Activated naive CD4-positive, alpha-beta T cell treated with anti-CD3 and anti-CD28 coated beads, Interleukin-2, amount 50 U/mL, for 72 hours (primary cell): ENCODE measurements around the gene CTRL. TPM values are rescaled to one million over a fixed set of nuclear protein-coding genes. Genes with fewer than 3 reads are reported as not detected.
"Not testable (repeated sequence)": the region's sequence is repeated elsewhere in the genome, so short reads cannot be mapped to it uniquely, and the experiment has no call there.

Experiments used
- ATAC-seq, 2 donors: fragments of 150-1000 bp; cut with Tn5 transposase; 2 replicates each; pipeline ENCODE4 v1.10.0; 2021; ENCODE audit warnings: mild to moderate bottlenecking in 2 of 2, moderate library complexity in 2 of 2
- DNase-seq, 2 donors: peaks; one replicate each; pipeline ENCODE4 v3.0.0; 2021 to 2022; ENCODE audit warnings: low spot score in 2 of 2
- H3K27ac Mint-ChIP-seq, 2 donors: one replicate each; pipeline ENCODE4 v1.8.0; 2022; ENCODE audit warnings: mild to moderate bottlenecking in 2 of 2, mixed read lengths in 2 of 2
- H3K36me3 Mint-ChIP-seq, 2 donors: one replicate each; pipeline ENCODE4 v1.8.0; 2022; ENCODE audit warnings: mixed read lengths in 2 of 2
- H3K9me3 Mint-ChIP-seq, 2 donors: one replicate each; pipeline ENCODE4 v1.8.0; 2022; ENCODE audit warnings: mixed read lengths in 2 of 2
- total RNA-seq, 2 donors: library from RNA; stranded (reverse); gene quantifications; one replicate each; pipeline ENCODE4 v1.2.3, GENCODE V29; 2022

CTRL gene
- total RNA-seq, 2 donors from 2014 or later, result 1.8 to 3.8 TPM

DNA sequence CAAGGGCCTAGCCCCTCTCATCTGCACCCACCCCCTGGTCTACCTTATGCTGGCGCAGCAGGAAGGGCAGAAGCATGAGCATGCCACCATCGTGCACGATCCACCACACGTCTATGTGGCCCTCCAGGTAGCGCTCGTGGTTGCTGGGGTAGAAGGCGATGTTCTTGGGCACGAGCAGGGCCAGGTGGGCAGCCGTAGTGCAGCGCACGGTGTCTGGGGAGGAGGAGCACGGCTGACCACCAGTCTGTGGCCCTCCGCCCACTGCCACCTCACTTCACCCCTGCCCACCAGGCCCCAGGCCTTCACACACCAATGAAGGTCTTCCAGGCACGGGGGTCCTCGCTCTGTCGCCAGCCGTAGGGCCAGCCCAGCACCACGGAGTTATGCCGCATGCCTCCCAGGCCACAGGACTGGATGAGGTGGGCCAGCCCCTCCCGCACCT is 14.5 kb upstream of the CTRL start:
- no peak overlapping the region for H3K27ac Mint-ChIP-seq
- H3K9me3 Mint-ChIP-seq, result no peaks in the 10 kb centered on the region
- H3K36me3 Mint-ChIP-seq, result peaks cover 0 to 6% of the 10 kb centered on the region in 2 donors
- DNase-seq, result no peak
- ATAC-seq, result no peak

DNA sequence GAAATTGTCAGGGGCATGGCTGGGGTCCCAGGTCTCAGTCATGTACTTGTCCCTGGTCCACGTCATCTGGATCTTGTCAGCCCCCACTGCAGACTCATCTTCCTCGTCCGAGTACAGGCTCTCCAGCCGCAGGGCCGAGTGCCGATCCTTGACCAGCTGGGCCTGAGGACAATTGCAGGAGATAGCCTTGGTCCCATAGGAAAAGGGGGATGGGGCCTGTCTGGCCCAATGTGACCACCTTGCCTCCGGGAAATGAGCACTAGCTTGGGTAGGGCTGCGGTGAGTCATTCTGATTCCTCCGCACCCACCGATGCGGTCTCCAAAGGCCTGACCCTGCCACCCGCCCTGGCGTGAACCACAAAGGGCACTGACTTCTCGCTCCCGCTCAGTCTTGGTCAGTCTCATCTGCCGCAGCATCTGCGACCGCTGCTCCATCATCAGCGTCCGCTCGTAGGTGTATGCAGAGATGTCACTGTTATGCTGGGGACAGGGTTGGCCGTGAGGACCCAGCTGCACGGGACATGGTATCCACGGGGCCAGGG is 13.8 kb upstream of the CTRL start:
- H3K36me3 Mint-ChIP-seq, result peaks cover 0 to 6% of the 10 kb centered on the region in 2 donors
- DNase-seq (no peak), ATAC-seq (no peak)
- H3K9me3 Mint-ChIP-seq, result no peaks in the 10 kb centered on the region
- no peak overlapping the region for H3K27ac Mint-ChIP-seq

DNA sequence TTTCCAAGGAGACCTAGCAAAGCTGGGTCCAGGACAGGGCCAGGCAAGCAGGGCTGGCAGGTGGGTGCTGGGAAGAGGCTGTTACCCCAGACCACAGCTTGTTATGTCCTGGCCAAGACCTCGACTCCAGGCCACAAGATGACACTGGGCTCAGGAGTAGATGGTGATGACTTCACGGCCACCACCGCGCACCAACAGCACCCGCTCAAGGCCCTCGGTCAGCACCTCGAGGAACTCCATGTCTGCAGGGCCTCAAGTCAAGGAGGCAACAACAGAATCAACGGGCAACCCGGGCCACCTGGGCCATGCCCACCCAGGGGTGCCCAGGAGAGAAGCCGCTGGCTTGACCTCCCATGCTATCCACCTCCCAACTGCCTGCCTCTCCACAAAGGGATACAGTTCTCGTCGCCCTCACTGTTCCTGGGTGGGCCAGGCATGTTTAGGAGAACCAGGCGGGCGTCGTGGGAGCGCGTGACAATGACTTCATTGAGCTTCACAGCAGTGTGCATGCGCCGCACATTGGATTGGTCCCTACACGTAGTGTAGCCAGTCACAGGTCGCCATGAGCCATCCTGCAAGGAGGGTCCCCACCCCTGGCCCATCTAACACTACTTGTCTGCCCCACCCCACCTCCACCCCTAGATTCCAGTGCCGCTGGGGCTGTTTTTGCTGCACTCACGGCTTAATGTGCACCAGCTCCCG is 13.2 kb upstream of the CTRL start:
- Mint-ChIP-seq H3K27ac (no peak overlapping the region), H3K36me3 (peaks cover 0 to 11% of the 10 kb centered on the region in 2 donors), H3K9me3 (no peaks in the 10 kb centered on the region)
- DNase-seq, result no peak
- ATAC-seq, result no peak

DNA sequence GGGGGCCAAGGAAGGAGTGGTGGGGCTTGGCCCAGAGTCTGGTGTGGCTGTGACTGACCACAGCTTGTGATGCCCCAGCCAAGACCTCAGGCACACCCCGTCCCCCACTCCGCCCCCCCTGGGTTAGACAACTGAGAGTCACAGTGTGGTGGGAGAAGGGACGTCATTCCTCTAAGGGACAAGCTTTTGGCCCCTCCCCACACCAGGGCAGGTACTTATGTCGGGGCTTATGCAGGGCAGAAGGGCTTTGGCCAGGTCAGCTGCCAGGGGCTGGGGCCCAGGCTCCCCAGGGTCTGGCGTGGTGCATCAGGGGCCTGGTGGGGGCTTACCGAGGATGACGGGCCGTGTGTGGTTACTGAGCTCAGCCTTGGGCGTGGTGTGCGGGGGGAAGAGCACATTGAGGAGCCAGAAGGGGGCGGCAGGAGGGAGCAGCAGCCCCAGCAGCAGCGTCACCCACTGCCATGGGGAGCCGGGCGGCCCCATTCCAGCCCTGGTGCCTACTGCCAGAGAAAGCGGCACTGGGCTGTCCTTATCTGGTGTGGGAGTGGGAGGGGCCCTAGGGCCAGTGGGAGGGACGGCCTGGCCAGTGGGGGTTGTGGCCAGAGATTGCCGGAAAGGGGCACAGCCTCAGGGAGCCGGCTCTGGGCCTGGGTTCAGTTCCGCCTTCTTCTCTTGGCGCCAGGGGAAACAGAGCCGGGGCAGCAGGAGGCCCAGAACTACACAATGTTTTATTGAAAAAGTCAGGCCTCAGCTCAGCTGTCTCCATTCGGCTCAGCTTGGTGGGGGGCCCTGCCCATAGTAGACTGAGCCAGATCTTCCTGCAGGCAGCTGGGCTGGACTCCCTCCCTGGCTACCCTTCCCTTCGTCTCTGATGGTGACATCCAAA is 12.2 kb upstream of the CTRL start, which contains the start of gene LCAT:
Gene LCAT (minus strand): TSS at position 502 of the 886 bp plus-strand sequence. CDS start 19 bp downstream, at position 483.
- DNase-seq (no peak), ATAC-seq (no peak)
- Mint-ChIP-seq H3K9me3 (no peaks in the 10 kb centered on the region), H3K27ac (peak within 1 kb of the TSS in 1 of 2 donors; percentile 29), H3K36me3 (peaks cover 0 to 13% of the 10 kb centered on the region in 2 donors)

DNA sequence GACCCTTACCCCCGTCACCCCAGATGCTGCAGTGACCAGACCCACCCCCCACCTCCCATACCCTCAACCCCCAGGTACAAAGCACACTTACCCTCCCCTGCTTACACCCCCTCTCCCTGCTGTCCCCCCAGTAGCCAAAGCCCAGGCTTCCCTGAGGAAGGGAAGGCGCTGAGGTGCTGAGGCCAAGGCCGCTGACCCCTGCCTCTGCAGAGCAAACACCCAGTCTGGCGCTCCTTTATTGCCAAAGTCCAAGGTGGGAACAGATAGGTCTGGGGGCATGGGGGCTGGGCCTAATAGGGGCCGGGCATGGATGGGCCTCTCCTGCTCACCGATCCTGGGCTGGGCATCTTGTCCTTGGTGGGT is 11.6 kb upstream of the CTRL start:
- peaks cover 0 to 13% of the 10 kb centered on the region in 2 donors for H3K36me3 Mint-ChIP-seq
- ATAC-seq (no peak), DNase-seq (no peak)
- H3K27ac Mint-ChIP-seq, result peak overlapping the region in 1 of 2 donors; percentile 29
- H3K9me3 Mint-ChIP-seq, result no peaks in the 10 kb centered on the region

DNA sequence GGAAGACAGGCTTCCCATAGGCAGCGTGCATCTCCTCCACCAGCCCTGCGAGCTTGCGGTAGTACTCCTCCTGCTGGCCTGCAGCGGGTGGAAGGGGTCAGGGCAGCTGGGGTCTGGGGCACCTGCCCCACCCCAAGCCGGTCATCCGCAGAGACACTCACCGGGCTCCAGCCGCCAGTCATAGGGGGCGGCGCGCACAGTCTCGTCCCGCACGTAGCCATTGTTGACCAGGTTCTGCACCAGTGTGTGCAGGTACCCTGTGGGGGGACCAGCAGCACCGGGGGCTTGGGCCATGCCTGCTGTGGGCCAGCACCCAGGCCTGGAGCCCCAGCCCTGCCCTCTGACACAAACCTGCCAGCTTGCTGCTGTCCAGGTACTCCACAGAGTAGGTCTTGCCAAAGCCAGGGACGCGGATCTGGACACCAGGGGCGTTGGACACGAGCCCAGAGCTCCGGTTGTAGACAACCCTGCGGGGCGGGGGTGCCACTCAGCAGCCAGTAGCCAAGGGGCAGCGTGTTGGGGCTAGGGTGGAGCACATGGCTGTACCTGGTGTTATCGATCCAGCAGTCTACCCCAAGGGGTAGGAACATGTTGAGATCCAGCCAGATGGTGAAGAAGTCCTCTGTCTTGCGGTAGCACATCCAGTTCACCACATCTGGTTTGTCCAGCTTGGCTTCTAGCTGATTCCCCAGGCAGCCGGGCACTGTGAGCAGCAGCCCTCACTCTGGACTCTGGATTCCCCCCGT is 11.0 kb upstream of the CTRL start:
- DNase-seq (no peak), ATAC-seq (no peak)
- Mint-ChIP-seq H3K36me3 (peaks cover 0 to 13% of the 10 kb centered on the region in 2 donors), H3K9me3 (no peaks in the 10 kb centered on the region), H3K27ac (peak overlapping the region in 1 of 2 donors; percentile 74)

DNA sequence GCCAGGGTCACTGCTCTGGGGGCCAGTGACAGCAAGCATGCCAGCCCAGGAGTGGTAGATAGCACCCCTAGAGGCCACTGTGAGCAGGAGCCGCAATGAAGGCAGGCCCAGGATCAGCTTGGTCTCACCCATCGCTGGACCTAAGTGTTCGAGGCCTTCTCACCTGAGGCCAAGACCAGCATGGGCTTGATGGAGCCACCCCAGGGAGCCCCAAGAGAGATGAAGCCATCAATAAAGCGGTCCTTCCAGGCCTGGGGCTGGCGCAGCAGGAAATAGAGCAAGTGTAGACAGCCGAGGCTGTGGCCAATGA is 10.5 kb upstream of the CTRL start:
- H3K36me3 Mint-ChIP-seq, result peaks cover under 1 to 16% of the 10 kb centered on the region in 2 donors
- peak overlapping the region; percentile 23 to 74 for H3K27ac Mint-ChIP-seq
- DNase-seq (peak in 1 of 2 donors; percentile 34), ATAC-seq (peak; percentile 49 to 59)
- H3K9me3 Mint-ChIP-seq, result no peaks in the 10 kb centered on the region

DNA sequence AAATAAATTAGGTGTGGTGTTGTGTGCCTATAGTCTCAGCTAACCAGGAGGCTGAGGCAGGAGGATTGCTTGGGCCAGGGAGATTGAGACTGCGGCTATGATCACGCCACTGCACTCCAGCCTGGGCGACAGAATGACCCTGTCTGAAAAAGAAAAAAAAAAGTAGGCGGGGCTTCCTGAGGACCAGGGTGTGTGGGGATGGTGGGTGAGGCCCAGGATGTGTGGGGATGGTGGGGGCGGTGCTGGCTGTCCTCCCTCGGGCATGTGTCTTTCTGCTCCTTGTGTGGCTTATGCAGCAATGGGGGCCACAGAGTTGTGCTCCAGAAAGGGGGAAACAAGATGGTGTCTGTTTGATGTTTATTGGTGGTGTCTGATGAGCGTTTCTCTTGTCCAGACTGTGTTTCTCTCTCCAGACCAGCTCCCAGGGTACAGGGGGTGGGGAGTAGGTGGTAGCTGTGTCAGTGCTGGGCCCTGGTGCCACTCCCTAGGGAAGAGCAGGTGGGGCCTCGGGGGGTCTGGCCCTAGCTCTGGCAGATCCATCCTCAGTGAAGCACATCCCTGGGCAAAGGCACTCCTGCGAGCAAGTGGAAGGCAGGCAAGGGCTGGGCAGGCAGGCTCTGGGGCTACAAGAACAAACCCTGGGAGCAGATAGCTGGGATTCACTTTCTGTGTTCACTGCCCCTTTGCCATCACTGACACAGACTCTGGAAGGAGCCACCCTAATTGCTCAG is 10.0 kb upstream of the CTRL start:
- Mint-ChIP-seq H3K36me3 (peaks cover 6 to 22% of the 10 kb centered on the region in 2 donors), H3K27ac (peak overlapping the region; percentile 23 to 74)
- ATAC-seq, result no peak

DNA sequence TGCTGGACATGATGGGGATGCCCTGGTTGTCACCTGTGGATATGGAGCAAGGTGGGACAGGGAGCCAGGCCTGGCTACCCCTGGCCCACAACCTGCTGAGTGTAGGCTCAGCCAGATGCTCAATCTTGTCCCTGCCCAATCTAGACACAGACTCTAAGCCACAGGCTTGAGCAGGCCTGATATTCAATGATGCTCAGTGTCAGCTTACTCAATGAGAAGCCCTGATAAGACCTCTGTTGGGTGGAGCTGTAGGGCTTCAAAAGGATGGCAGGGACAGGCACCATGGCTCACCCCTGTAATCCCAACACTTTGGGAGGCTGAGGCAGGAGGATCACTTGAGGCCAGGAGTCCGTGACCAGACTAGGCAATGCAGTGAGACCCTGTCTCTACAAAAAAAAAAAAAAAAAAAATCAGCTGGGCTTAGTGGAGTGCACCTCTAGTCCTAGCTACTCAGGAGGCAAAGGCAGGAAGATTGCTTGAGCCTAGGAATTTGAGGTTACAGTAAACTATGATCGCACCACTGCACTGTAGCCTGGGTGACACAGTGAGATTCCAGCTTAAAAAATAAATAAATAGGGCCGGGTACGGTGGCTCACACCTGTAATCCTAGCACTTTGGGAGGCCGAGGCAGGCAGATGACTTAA is 8.9 kb upstream of the CTRL start:
- peak overlapping the region in 1 of 2 donors; percentile 74 for H3K27ac Mint-ChIP-seq
- no peaks in the 10 kb centered on the region for H3K9me3 Mint-ChIP-seq
- ATAC-seq (no peak), DNase-seq (no peak)
- H3K36me3 Mint-ChIP-seq, result peaks cover 14 to 32% of the 10 kb centered on the region in 2 donors

More for the DNA sequence above, 10.0 kb upstream of the CTRL start:
- H3K9me3 Mint-ChIP-seq, result no peaks in the 10 kb centered on the region
- no peak for DNase-seq

DNA sequence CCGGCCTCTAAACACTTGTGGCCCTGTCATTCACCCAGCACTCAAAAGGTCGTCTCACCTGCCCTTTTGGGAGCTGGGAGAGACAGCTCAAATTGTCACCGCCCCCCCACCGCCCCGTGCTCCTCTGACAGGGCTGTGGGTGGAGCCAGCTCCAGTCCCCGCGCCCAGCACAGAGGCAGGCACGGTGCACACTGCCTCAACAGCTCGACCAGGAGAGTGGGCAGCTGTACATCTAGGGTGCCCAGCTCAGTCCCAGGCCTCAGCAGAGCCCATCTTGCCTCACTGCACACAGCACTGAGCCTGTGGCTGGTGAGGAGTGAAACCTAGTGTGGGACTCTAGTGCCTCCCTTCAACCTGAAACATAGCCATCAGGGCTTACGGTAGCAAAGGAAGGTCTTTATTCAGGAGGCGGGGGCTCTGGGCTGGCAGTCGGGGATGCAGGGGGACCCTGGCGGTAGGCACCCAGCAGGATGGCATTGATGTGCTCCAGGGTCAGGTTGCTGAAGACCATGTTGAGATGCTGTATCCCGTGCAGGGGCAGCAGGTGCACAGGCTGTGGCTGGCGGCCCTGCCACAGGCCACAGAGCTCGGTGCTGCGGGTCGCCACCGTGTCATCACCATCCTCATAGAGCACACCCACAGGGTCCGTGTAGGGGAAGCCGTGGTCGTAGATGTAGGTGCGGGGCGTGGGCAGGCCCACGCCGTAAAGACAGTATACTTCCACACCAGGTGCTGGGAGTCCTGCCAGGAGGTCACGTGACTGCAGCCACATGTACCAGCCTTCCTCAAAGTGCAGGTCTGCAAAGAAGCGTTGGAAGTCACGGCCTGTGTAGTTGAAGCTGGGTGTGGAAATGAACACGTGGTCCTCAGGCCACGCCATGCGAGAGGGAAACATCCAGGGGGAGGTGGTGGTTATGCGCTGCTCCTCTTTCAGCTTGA is 8.1 kb upstream of the CTRL start:
- peak overlapping the region; percentile 44 to 74 for H3K27ac Mint-ChIP-seq
- peaks cover 22 to 40% of the 10 kb centered on the region in 2 donors for H3K36me3 Mint-ChIP-seq
- ATAC-seq (no peak), DNase-seq (peak in 1 of 2 donors; percentile 37)
- H3K9me3 Mint-ChIP-seq, result no peaks in the 10 kb centered on the region

DNA sequence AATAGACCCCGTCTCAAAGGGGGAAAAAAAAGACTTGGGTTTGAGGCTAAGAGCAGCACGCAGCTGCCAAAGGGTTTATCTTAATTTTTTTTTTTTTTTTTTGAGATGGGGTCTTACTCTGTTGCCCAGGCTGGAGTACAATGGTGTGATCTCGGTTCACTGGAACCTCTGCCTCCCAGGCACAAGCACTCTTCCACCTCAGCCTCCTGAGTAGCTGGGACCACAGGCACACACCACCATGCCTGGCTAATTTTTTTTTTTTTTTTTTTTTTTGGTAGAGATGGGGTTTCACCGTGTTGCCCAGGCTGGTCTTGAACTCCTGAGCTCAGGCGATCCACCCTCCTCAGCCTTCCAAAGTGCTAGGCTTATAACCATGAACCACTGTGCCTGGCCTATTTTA is 6.1 kb upstream of the CTRL start:
- DNase-seq, ATAC-seq, H3K9me3 Mint-ChIP-seq: not testable (repeated sequence)
- peak overlapping the region; percentile 9 to 95 for H3K27ac Mint-ChIP-seq
- peaks cover 34 to 48% of the 10 kb centered on the region in 2 donors for H3K36me3 Mint-ChIP-seq

DNA sequence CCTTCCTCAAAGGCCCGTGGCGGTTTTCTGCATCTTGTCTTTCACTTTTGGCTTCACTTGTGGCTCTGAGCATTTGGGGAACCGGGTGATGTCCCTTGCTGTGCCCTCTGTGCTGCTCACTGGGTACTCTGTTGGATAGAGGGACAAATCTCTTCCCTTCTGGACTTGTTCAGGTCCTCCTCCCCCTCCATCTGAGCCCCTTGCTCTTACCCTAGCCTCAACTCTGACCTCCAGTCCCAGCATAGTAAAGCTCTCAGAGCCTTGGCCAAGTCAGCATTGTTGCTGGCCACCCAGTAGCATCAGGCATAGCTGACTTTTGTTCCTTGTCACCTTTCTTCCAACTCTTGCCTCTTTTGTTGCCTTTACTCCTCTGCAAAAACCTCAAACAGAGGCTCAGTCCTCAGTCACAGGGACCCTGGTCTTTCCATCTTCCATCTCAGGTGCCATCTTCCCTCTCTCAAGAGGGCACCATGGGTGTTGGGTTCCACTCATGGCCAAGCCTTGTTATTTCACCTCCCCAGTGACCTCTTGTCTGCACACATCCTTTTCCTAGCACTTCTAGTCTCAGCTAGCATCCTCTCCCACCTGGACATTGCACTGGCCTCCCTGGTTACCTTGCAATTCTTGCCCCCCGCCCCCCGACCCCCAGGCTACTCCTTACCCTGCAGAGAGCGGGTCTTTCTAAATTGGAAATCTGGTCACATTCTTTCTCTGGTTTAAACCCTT is 5.4 kb upstream of the CTRL start:
- peaks cover 34 to 48% of the 10 kb centered on the region in 2 donors for H3K36me3 Mint-ChIP-seq
- peak overlapping the region; percentile 95 to 99 for H3K27ac Mint-ChIP-seq
- ATAC-seq (peak in 1 of 2 donors; percentile 62), DNase-seq (peak; percentile 73 to 85)
- H3K9me3 Mint-ChIP-seq, result no peaks in the 10 kb centered on the region

DNA sequence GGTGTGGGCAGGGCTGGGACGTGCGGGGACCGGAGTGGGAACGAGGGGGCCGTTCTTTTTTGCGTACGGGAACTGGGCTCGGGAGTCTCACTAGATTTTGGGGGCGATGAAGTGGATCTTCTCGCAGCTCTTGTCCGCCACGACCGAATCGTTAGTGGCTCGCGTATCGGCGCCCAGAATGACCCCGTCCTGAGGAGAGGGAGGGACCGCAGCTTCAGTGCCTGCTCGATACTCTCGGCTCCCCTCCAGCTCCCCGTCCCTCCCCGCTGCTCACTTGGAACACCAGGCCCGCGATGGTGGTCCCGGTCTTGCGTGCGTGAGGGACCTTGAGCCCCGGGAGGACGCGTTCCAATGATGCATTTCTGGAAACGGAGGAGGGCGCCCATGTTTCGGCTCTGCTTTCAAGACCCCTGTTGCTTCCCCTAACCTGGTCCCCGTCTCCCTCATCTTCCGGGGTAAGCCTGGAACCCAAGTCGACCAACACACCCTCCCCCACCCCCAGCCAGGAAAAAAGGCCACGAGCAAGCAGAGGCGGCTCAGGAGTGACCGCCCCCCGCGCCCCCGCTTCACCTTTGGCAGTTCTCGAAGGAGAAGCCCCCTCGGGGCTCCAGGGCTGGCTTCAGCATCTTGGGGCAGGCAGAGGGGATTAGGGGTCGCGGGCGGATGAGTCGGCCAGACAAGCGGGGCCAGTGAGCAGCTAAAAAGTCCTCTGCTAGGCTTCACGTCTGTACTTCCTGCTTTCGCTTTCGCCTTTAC is 4.6 kb upstream of the CTRL start, which contains the start of gene PSMB10:
Gene PSMB10 (minus strand): TSS at position 727 of the 756 bp plus-strand sequence. CDS start 101 bp downstream, at position 626.
- Mint-ChIP-seq H3K9me3 (no peaks in the 10 kb centered on the region), H3K27ac (peak within 1 kb of the TSS; percentile 95 to 99), H3K36me3 (peaks cover 34 to 42% of the 10 kb centered on the region in 2 donors)
- ATAC-seq, result peak; percentile 1 to 62
- DNase-seq, result no peak
